Measurements from ENCODE around the gene CBLIF.
"Not testable (repeated sequence)": the region's sequence is repeated elsewhere in the genome, so short reads cannot be mapped to it uniquely, and the experiment has no call there.

CBLIF gene

DNA sequence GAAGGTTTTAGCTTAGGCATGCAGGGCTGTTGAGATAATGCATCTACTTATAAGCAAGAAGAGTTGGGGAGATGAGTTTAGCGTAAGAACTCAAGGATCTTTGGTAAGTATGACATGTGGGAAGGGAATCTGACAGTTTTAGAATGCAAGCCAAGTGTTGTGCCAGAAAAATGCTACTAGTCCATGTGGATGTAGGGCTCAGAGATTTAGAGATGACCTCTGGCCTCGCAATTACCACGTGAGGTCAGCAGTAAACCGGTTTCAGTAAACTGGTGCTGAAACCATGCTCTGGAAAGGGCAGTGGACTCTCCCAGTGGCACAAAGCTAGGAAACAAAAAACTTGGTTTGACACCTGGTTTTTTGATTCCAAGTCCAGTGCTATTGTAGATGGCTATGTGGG lies 53.7 kb downstream of the CBLIF start:
- no peak for DNase-seq

DNA sequence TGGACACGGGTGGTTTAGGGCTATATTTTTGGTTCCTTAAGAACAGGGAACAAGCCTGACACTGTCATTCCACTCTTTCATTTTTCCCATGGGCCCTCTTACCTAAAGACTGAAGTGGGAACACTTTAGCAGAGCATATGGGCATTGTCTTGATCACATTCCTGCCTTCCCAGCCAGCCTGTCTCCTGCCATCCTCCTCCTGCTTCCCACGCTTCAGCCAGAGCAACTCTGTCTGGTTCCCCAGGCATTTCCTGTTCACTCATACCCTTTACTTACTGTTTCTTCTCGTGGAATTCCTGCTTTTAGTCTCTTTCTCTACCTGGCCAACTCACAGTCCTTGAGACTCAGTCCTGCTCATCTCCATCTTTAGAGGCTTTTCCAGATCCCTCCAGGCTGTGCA lies 57.5 kb downstream of the CBLIF start:
- no peak for DNase-seq

DNA sequence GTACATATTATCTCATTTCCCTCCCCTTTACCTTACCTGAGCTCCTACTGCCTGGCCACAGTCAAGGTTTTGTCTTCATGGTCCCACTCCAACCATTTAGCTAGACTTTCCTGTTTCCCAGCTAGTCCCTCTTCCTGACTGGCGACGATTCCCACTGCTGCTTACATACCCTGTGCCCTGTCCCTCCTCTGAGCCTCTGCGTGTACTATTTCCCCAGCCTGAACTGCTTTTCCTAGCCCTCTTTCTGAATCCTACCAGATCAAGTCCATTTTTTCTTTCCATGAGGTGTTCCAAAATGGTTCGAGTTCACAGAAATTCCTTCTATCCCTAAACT lies 58.1 kb downstream of the CBLIF start:
- DNase-seq, result no peak

DNA sequence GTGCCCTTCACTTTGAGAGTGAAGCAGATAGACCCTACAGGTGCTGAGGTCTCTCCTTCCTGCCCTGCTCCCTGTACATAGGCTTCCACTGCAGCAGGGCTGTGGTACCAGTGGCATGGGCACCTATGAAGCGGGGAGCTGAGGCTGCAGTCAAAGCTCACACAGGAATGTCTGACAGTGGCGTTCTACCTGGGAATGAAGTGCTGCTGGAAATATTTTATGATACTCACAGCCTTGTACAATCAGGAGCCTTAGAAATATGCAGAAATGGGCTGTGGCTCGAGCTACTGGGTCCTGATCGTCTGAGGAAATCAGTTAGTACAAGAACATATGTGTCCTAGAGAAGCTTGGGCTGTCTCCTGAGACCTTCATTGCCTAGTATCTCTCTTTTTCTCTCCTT lies 59.5 kb downstream of the CBLIF start:
- no peak for DNase-seq

DNA sequence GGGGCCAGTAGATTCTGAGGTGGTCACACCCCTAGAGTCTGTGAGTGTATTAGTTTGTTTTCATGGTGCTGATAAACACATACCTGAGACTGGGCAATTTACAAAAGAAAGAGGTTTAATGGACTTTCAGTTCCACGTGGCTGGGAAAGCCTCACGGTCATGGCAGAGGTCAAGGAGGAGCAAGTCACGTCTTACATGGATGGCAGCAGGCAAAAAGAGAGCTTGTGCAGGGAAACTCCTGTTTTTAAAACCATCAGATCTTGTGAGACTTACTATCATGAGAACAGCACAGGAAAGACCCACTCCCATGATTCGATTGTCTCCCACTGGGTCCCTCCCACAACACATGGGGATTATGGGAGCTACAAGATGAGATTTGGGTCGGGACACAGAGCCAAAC lies 60.9 kb downstream of the CBLIF start:
- not testable (repeated sequence) for DNase-seq

DNA sequence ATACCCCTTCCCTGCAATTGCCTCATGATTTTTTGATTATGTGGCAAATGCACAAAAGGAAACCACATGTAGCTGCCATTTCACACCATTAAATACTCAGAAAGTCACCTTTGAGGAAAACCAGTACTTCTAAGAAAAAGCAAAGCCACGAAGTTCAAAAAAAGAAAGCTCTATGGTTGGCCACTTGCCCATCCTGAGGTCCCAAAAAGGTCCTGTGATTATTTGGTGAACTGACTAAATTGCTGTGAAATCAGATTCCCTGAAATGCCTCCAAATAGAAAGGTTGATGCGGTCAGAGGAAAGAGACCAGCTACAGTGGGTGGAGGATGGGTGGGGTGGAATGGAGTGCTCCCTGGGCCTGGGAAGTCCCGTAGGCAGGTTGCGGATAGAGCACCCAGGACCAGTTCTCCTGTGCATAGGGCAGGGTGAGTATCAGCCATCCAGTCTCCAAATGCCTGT lies 61.6 kb downstream of the CBLIF start:
- no peak for DNase-seq

DNA sequence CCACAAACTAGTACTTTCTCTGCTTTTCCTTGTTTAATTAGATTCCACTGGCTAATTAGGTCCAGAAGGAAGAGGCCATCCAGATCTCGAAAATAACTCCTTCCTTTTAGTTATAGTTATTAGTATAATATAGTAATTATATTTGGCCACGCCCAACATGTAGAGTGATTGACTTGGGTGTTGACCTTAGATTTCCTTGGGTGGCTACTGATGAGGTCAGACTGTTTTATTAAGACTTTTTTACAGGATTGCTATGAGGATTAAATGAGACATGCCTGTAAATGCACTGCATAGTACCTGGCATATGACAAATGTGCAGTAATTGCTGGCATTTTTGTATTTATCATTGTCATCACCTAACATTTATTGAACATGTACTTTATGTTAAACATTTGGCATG lies 63.2 kb downstream of the CBLIF start:
- DNase-seq, result no peak

DNA sequence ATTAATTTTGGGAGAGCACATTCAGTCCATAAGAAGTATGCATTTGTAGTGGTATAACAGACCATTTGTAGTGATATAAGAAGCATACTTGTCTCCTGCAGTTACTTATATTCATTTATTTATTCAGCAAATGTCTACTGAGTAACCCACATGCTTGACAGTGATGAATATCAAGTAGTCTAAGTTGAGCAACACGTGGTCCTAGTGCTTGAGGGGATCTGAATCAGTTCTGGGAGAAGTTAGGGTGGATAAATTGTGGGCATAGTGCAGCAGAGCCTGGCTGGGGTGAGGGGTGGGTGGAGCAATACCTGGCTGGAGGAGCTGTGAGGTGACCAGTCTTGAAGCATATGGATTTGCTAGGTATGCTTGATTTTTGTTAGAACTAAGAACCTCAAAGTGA lies 65.8 kb downstream of the CBLIF start:
- DNase-seq, result no peak

Measured in CD4-positive, alpha-beta T cell treated with Interleukin-17A for 1 hour (primary cell).